HepG2 (cell line): ENCODE data around the gene ZNF765. TPM values are rescaled to one million over a fixed set of nuclear protein-coding genes. Genes with fewer than 3 reads are reported as not detected.
A peak's percentile ranks its signal among the peaks of the same experiment; 100 is the strongest.
"Not testable (repeated sequence)": the region's sequence is repeated elsewhere in the genome, so short reads cannot be mapped to it uniquely, and the experiment has no call there.

Experiments
- ATAC-seq: fragments of 200-7000 bp; cut with Tn5 transposase; 3 replicates; pipeline ENCODE4 v1.9.1; 2020; ENCODE audit warnings: mild to moderate bottlenecking, moderate library complexity
- BruUV-seq: library from RNA; stranded (reverse); fragments of 400-500 nt; replicated peaks from 2 replicates; lab custom pipeline; 2021; lab: Mats Ljungman, UMichigan
- CTCF ChIA-PET: fragments of 300-600 bp; formaldehyde crosslinking; extraction: SDS; loops from one replicate; lab custom pipeline; 2021; ENCODE audit warnings: low total read pairs, inconsistent platforms, low intra/inter-chr PET ratio; lab: Yijun Ruan, JAX
- POLR2A ChIA-PET: fragments of 350-600 bp; sonication (Branson Sonifier 250); formaldehyde crosslinking; loops from one replicate; lab custom pipeline; 2020; ENCODE audit warnings: antibody characterized with exemption, inconsistent platforms; lab: Yijun Ruan, JAX
- DNase-seq: peaks from one replicate; pipeline ENCODE4 v3.0.0-alpha.2; 2015; ENCODE audit warnings: low spot score
- FAIRE-seq: peaks from 3 replicates; lab custom pipeline; 2011; peaks lifted over from hg19 to GRCh38; lab: Jason Lieb, UNC
- H2AFZ ChIP-seq: one replicate; pipeline ENCODE4 v1.6.1; 2011; ENCODE audit warnings: low read length, inconsistent platforms
- H3K27ac ChIP-seq: fragments of 300-600 bp; 3 replicates; pipeline ENCODE4 v1.8.0; 2011; ENCODE audit warnings: mixed run types, mild to moderate bottlenecking, mixed read lengths, low read length, inconsistent platforms; ENCODE audit not compliant: insufficient read depth; ENCODE audit errors: extremely low read length
- H3K27me3 ChIP-seq, 2 experiments: fragments of 200-600 bp in 1 of 2; 2 replicates in 1 of 2; 3 replicates in 1 of 2; pipeline versions ENCODE4 v1.6.0 to v1.8.0; 2011; ENCODE audit warnings: low read length in 2 of 2, mild to moderate bottlenecking in 2 of 2, moderate library complexity in 2 of 2, inconsistent platforms in 1 of 2; ENCODE audit not compliant: insufficient read depth in 2 of 2, control insufficient read depth in 1 of 2
- H3K36me3 ChIP-seq, 2 experiments: fragments of 200-600 bp in 1 of 2; replicated peaks in 1 of 2; 2 replicates in 1 of 2; 3 replicates in 1 of 2; pipeline versions ENCODE4 v1.5.1 to v1.8.0; 2011; ENCODE audit warnings: low read length in 2 of 2, inconsistent platforms in 1 of 2; ENCODE audit not compliant: insufficient read depth in 2 of 2, control insufficient read depth in 1 of 2
- H3K4me1 ChIP-seq: 2 replicates; pipeline ENCODE4 v1.5.1; 2012; ENCODE audit warnings: low read length, inconsistent platforms; ENCODE audit not compliant: insufficient read depth
- H3K4me2 ChIP-seq: 2 replicates; pipeline ENCODE4 v1.6.0; 2011; ENCODE audit warnings: low read depth, low read length, inconsistent platforms
- H3K4me3 ChIP-seq, 3 experiments: fragments of 200-600 bp in 1 of 3; sonication (generic), shearing (Covaris generic) in 1 of 3; replicated peaks in 1 of 3; 2 replicates each; pipeline ENCODE4 v1.5.1; 2011 to 2016; ENCODE audit warnings: low read length in 3 of 3, inconsistent platforms in 2 of 3, low read depth in 2 of 3, mild to moderate bottlenecking in 2 of 3, control low read depth in 1 of 3, mixed read lengths in 1 of 3; ENCODE audit not compliant: insufficient read depth in 1 of 3
- H3K79me2 ChIP-seq: one replicate; pipeline ENCODE4 v1.6.1; 2011; ENCODE audit warnings: low read length, inconsistent platforms; ENCODE audit not compliant: insufficient read depth
- H3K9ac ChIP-seq: 2 replicates; pipeline ENCODE4 v1.6.0; 2011; ENCODE audit warnings: mild to moderate bottlenecking, low read depth, low read length, inconsistent platforms; ENCODE audit not compliant: insufficient read depth
- H3K9me3 ChIP-seq: 2 replicates; pipeline ENCODE4 v1.5.1; 2012; ENCODE audit warnings: mild to moderate bottlenecking, low read length
- H4K20me1 ChIP-seq: 2 replicates; pipeline ENCODE4 v1.6.0; 2011; ENCODE audit warnings: inconsistent platforms, mild to moderate bottlenecking, low read length, moderate library complexity; ENCODE audit not compliant: insufficient read depth
- CHD2 ChIP-seq: IDR thresholded peaks from 2 replicates; pipeline ENCODE4 v1.6.1; 2011; ENCODE audit warnings: low read depth, low read length, improper control_type of control experiment
- FIP1L1 ChIP-seq: fragments of 200-400 bp; formaldehyde crosslinking; IDR thresholded peaks from 2 replicates; pipeline ENCODE4 v1.6.1; 2018; ENCODE audit warnings: low read depth, mild to moderate bottlenecking, low read length, moderate library complexity, borderline replicate concordance; ENCODE audit not compliant: insufficient read depth
- NFYB ChIP-seq: sonication (generic); formaldehyde crosslinking; IDR thresholded peaks from 2 replicates; pipeline ENCODE4 v1.4.0; 2020; ENCODE audit warnings: missing genetic modification reagents
- SAP130 ChIP-seq: IDR thresholded peaks from 2 replicates; pipeline ENCODE4 v1.6.1; 2016; ENCODE audit warnings: low read depth
- SMC3 ChIP-seq: IDR thresholded peaks from 2 replicates; pipeline ENCODE4 v1.6.1; 2011; ENCODE audit warnings: low read length, improper control_type of control experiment
- TAF1 ChIP-seq: sonication (generic); formaldehyde crosslinking; IDR thresholded peaks from 2 replicates; pipeline ENCODE4 v1.4.0; 2020; ENCODE audit warnings: missing genetic modification reagents
- YY1 ChIP-seq: IDR thresholded peaks from 2 replicates; pipeline ENCODE4 v1.6.1; 2011; ENCODE audit warnings: low read length, low read depth, moderate library complexity, mild to moderate bottlenecking; ENCODE audit not compliant: insufficient read depth, insufficient replicate concordance
- ZNF264 ChIP-seq: sonication (generic); formaldehyde crosslinking; IDR thresholded peaks from 2 replicates; pipeline ENCODE4 v1.4.0; 2020; ENCODE audit warnings: missing genetic modification reagents
- ZNF510 ChIP-seq: sonication (generic); formaldehyde crosslinking; IDR thresholded peaks from 2 replicates; pipeline ENCODE4 v1.4.0; 2020; ENCODE audit warnings: low read depth, mild to moderate bottlenecking, missing genetic modification reagents
- ZNF724P ChIP-seq: sonication (generic); formaldehyde crosslinking; IDR thresholded peaks from 2 replicates; pipeline ENCODE4 v1.8.0; 2022; ENCODE audit warnings: missing genetic modification reagents, borderline replicate concordance
- ZZZ3 ChIP-seq: sonication (generic); formaldehyde crosslinking; IDR thresholded peaks from 2 replicates; pipeline ENCODE4 v1.4.0; 2020; ENCODE audit warnings: missing genetic modification reagents, mild to moderate bottlenecking, borderline replicate concordance
- WGBS: methylation state at CpG from one replicate; pipeline ENCODE4 v1.1.6; 2017; ENCODE audit warnings: low lambda C conversion rate; 5-methylcytosine and 5-hydroxymethylcytosine counted together
- in situ Hi-C: cut with HindIII; loops from 2 replicates; pipeline ENCODE4 v1.10.0; 2017; ENCODE audit warnings: low pct_unique_long_range_greater_than_20kb; ENCODE audit not compliant: extremely low pct_ligation_motif_present
- intact Hi-C: fragments of 100-400 bp; cut with micrococcal nuclease; formaldehyde crosslinking; loops from one replicate; pipeline ENCODE4 v1.10.0; 2022; ENCODE audit not compliant: unreplicated experiment
- polyA plus RNA-seq, 8 experiments: library from polyadenylated mRNA; depleted of rRNA in 3 of 8; stranded (reverse) in 7 of 8; unstranded in 1 of 8; fragments of >200 nt; fragmentation: Illumina TruSeq in 4 of 8; extraction: Trizol in 4 of 8; gene quantifications; 2 replicates each; pipeline versions ENCODE4 v1.2.1 to v1.2.3, GENCODE V29; 2011 to 2016; ENCODE audit warnings: low read depth in 4 of 8, missing spikeins in 1 of 8, mixed read lengths in 1 of 8; ENCODE audit not compliant: insufficient read depth in 1 of 8
- total RNA-seq, 5 experiments: library from RNA; depleted of rRNA; stranded (reverse); fragments of >200 nt; fragmentation: Illumina TruSeq; extraction: Trizol; gene quantifications; 2 replicates each; pipeline ENCODE4 v1.2.3, GENCODE V29; 2016; ENCODE audit warnings: low read depth in 1 of 5

ZNF765 gene
- total and polyA plus RNA-seq, 2 of the 13 experiments (the other 11 are each of a cell fraction or from before 2014, with no cell fraction given) = 5.0 to 14.5 TPM

GRCh38 chr19:53455828-53456227 is 60.9 kb downstream of the ZNF765 start:
- POLR2A ChIA-PET = no interaction called here
- Histone ChIP-seq H3K4me2 (no peak overlapping the region), H3K4me3 (no peak overlapping the region), H2AFZ (no peak overlapping the region), H3K27ac (no peak overlapping the region), H4K20me1 (no peaks in the 10 kb centered on the region), H3K9me3 (peaks cover 51% of the 10 kb centered on the region), H3K27me3 (no peaks in the 10 kb centered on the region), H3K4me1 (peaks cover 13% of the 10 kb centered on the region), H3K79me2 (no peaks in the 10 kb centered on the region), H3K9ac (no peak overlapping the region), H3K36me3 (peaks cover 14 to 51% of the 10 kb centered on the region in 2 experiments)
- no peak for DNase-seq
- no TSS peak for BruUV-seq
- no peak for FAIRE-seq
- CTCF ChIA-PET = no interaction called here
- no peak for ATAC-seq
- in situ Hi-C loops = no loop called here
- intact Hi-C loops = no loop called here
- TF ChIP-seq NFYB (CRISPR knock-in tag) = no peak
- no peak for TF ChIP-seq FIP1L1
- TF ChIP-seq ZNF264 (CRISPR knock-in tag) = no peak
- no peak for TF ChIP-seq ZNF724P (CRISPR knock-in tag)
- TF ChIP-seq TAF1 (CRISPR knock-in tag) = no peak
- TF ChIP-seq ZNF510 (CRISPR knock-in tag) = no peak
- TF ChIP-seq YY1 = no peak
- TF ChIP-seq ZZZ3 (CRISPR knock-in tag) = no peak
- no peak for TF ChIP-seq SAP130 (CRISPR knock-in tag)
- TF ChIP-seq SMC3 = no peak
- TF ChIP-seq CHD2 = no peak
- 95% methylated on average over 9 of the region's 9 CpGs for WGBS

GRCh38 chr19:53460131-53460721 is 65.3 kb downstream of the ZNF765 start:
- H4K20me1 ChIP-seq = not testable (repeated sequence)
- WGBS = 62% methylated on average over 9 of the region's 11 CpGs

More at GRCh38 chr19:53460131-53460721, 65.3 kb downstream of the ZNF765 start:
- H3K27me3 ChIP-seq, intact Hi-C loops, DNase-seq, H3K27ac ChIP-seq, FAIRE-seq, H3K36me3 ChIP-seq, POLR2A ChIA-PET, H3K4me3 ChIP-seq, H3K79me2 ChIP-seq, H2AFZ ChIP-seq, H3K9ac ChIP-seq, ATAC-seq, in situ Hi-C loops, BruUV-seq, CTCF ChIA-PET: not testable (repeated sequence)
- Histone ChIP-seq H3K9me3 (peaks cover 32% of the 10 kb centered on the region), H3K4me2 (0 out of 2 replicates have a peak overlapping the region, but pooled peaks have one; percentile 6), H3K4me1 (peaks cover 34% of the 10 kb centered on the region)
